Neural cell (in vitro differentiated cells): Measurements from ENCODE around the gene FASTK.

ENCODE experiments used
- CTCF ChIP-seq: fragments of 450-650 bp; IDR thresholded peaks from 2 replicates; pipeline ENCODE4 v1.5.1; 2014; ENCODE audit warnings: antibody characterized with exemption, mild to moderate bottlenecking, moderate library complexity; ENCODE audit not compliant: poor library complexity, severe bottlenecking
- EZH2 ChIP-seq: fragments of 200-600, 300-800 bp; shearing (Covaris generic), sonication (generic); IDR thresholded peaks from 2 replicates; pipeline ENCODE4 v1.6.1; 2014; ENCODE audit warnings: antibody characterized with exemption, low read length, borderline replicate concordance, mild to moderate bottlenecking; ENCODE audit not compliant: insufficient read depth, poor library complexity, severe bottlenecking
- MXI1 ChIP-seq: fragments of 450-650 bp; conservative IDR thresholded peaks from 2 replicates; pipeline ENCODE4 v1.6.1; 2014; ENCODE audit warnings: antibody characterized with exemption, mild to moderate bottlenecking; ENCODE audit not compliant: poor library complexity, severe bottlenecking
- POLR2AphosphoS5 ChIP-seq: IDR thresholded peaks from 2 replicates; pipeline ENCODE4 v1.6.1; 2012
- RAD21 ChIP-seq: fragments of 450-650 bp; conservative IDR thresholded peaks from 2 replicates; pipeline ENCODE4 v1.6.1; 2014; ENCODE audit warnings: antibody characterized with exemption, mild to moderate bottlenecking, moderate library complexity
- REST ChIP-seq: IDR thresholded peaks from 2 replicates; pipeline ENCODE4 v1.6.1; 2012; ENCODE audit warnings: borderline replicate concordance

GRCh38 chr7:151081170-151082101 is 827 bp upstream of the FASTK start:
- TF ChIP-seq CTCF (no peak), POLR2AphosphoS5 (no peak), EZH2 (no peak), RAD21 (no peak), MXI1 (no peak), REST (no peak)
